ENCODE results near the gene SMARCC2.

GRCh38 chr12:56129206-56129941 lies 59.9 kb downstream of the SMARCC2 start:
- TF ChIP-seq POLR2A (IDR thresholded peaks at IDR 0.05) (peak in 2 of 3 donors; percentile 32 to 52), CTCF (IDR thresholded peaks at IDR 0.05) (no peak)

Data from body of pancreas (tissue), 4 donors.